ENCODE data around the gene PGRMC2.
A peak's percentile ranks its signal among the peaks of the same experiment; 100 is the strongest.
"Not testable (repeated sequence)": the region's sequence is repeated elsewhere in the genome, so short reads cannot be mapped to it uniquely, and the experiment has no call there.

Gene PGRMC2

DNA sequence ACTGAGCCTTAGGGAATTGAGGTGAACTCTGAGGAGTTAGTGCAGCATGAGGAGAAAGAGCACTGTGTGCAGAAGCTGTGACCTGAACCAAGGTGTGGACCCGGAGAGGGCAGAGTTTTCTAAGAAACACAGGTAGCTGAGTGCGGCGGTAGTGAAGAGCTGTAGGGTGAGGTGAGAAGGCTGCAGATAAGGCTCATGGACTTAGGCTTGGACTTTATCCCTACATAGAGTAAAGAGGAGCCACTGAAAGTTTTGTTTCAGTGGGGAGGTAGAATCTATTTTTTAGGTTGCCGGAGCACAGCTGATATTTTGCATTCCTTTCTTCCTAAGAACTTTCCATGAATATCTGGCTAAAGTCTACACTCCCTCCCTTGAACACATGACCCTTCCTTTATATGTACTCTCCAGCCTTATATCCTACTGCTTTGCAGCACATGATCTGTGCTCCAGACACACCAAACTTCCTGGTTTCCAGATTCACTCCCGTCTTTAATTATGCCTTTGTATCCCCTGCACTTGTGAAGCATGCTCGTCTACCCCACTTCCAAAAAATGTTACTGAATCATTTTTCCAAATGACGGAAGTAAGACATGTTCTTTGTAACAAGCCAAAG, 10.6 kb upstream of the PGRMC2 start:
- DNase-seq: no peak

DNA sequence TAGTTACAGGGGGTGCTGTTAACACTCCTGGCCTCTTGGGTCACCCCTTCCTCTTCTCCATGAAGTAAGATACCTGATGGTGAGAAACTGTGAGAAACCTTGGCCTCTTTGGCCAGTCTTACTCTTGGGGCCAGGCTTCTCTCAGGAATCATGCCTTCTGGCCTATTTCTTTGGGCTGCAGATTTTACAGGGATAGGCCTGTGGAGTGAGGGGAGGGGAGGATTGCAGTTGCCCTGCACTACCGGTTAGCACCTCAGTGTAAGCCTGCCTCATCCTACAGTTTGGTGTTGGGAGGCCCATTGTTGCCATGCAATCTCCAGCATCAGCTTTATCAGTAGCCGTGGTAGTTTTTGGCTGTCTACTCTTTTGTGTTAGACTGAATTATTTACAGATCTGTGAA, 7.6 kb upstream of the PGRMC2 start:
- no peak for DNase-seq

DNA sequence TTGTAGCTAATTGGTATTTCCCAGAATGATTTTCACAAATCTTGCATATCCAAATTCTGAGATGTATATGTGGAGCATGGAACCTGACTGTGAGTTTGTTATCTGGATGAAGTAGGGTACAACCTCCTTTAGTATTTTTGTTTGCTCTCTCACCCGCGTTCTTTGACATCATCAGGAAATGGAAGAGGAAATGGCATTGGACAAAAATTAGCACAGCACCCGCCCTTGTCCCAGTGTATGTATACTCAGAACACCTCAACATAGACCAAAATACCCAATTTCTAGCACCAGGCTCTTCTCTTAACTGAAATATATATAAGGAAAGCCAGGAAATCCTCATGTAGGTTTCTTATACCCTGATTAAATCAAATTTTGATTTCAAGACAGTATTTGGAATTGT, 6.9 kb upstream of the PGRMC2 start:
- DNase-seq: no peak

DNA sequence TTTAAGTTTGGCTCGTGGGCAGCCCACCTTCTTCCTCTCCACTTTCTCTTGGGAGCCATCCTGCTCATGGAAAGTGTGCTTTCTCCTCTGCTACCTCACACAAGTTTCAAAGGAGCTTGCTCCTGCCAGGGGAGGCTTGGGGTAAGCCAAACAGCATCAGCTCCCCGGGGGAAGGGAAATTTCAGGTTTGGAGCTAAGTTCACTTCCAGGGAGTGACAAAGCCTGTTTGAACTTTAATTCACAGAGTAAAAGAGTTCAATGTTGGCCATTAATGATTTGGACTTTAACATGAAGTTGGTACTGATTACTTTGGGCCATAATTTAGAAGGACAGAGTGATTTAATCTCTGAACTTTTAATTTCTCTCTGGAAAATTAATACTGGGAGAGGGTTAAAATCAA, 4.7 kb upstream of the PGRMC2 start:
- no peak for DNase-seq

DNA sequence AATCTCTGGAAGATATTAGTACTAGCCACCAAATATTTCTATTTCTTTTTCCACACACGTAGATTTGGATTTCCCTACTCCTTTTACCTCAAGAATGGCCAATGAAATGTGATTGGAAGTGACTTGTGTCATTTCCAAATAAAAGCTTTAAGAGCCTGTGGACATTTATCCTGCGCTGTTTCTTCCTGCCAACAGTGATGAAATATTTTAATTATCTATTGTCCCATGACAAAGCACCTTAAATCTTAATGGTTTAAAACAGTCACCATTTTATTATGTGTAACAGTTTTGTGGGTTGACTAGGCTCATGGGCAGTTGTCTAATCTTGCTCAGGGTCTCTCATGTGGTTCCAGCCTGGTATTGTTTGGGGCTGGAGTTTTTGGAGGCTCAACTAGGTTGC, 3.5 kb upstream of the PGRMC2 start:
- DNase-seq: no peak

DNA sequence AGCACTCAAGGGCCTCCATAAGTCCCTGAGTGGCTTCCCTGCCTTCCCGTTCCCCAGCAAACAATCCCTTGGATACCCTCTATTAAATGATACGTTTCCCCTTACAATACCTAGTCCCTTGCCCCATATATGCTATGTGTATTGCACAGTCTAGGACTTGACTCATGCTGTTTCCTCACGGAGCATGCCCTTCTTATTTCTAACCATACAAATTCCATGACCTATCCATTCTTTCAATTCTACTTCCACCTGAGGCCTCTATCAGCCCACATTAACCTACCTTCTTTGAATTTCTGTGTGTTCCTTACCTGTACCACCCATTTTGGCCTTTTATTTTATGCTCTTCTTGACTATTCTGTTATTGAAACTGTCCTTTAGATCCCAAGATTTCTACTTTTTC, 2.9 kb upstream of the PGRMC2 start:
- no peak for DNase-seq

DNA sequence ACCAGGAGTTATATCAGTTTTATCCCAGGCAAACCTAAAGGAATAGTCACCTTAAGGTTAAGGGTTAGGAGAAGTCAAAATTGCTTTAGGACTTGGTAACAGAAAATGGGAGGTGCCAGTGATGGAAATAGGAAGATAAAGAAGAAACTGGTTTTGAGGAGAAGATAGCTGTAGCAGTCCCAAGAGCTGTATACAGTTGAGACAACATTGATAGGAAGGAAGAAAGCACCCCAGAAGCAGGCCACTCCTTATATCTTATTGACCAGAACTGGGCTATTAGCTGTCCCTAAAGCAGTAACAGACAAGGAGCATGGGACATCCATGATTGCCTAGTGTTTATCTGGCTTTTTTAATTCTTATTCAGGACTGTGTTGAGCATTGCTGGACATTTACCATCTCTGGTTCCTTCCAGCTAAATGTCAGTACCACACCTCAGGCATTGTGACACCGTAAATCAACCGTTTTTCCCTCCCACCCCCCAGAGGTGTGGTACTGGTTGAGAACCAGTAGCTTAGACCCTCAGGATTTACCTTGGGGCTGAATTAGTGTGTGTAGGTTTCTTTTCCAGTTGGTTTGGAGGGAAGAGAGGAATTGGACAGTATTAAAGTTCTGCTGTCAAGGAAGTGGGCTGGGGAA, 2.0 kb upstream of the PGRMC2 start:
- DNase-seq: peak; percentile 59

DNA sequence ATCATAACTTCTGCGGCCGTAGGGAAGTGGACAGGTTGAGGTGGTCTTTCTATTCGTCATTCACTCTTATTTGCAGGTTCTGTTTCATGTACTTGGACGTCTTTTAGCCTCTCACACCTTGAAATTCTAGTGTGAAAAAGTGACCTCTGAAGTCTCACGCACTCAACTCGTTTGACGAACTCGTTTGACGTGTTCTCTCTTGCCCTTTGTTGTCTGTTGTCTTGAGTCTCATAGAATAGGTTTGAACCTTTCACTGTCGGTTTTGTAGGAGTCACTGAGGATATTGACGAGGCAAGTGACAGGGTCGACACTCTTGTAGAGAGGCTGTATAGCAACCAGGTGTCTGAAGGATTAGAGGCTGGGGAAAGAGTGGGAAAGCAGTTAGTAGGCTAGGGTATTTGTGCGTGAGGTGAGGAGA, 1.1 kb upstream of the PGRMC2 start:
- DNase-seq: peak; percentile 70

DNA sequence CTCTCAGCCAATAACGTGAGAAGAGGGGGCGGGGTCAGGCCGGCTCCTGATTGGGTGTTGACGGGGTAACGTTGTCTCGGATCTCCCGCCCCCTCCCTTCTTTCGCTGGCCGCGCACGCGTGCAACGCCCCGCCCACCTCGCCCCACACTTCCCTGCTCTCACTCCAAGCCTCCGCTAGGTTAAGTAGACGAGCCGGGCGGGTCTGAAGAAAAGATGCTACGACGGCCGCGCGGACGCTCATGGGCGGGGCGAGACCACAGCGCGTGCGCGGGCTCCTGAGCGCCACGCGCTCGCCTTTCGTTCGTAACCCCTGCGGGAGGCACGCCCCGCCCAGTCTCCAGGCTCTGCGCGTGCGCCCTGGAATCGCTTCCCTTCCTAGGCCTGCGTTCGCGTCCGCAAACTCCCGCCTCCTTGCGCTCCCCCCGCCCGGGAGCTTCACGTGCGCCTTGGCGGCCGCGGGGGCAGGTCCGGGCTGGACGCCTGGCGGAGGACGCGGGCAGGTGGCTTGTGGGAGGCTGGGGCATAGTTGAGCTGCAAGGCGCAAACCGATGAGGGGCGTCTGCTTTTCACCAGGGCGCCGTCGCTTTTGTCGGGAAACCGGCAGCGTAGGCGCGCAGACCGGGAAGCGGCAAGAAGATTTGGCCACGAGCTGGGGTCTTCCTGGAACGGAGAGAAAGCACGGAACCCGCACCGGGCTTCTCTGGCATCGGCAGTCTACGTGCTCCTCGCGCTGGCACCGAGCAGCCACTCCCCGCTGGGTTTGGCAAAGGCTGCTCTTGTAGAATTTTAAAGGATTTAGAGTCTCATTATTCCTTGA, 467 bp upstream of the PGRMC2 start:
- peak; percentile 99 for DNase-seq

DNA sequence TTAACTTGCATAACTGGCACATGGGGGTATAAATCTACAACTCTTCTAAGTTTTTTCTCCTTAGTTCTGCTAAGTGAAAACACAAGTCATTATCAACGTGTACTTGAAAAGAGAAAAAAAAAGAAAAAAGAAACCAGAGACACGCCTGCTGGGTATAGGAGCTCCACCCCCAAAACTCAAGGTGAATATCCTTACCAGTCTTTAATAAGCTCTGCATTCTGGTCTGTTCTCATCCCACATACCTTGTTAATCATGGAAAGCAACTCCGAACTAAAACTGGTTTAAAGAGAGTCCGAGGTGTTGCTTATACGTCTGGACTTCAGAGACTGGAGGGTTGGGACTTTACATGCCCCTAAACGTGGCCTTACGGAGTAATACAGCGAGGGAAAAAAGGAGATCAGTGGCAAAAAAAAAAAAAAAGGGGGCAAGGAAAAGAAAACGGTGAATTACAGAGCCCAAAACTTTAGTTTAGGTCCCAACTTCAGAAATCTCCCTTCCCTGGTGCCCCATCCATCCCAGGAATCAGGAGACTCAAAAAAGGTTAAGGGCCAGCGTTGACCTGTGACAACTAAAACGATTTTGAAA, 1.0 kb downstream of the PGRMC2 start:
- DNase-seq: peak; percentile 71

DNA sequence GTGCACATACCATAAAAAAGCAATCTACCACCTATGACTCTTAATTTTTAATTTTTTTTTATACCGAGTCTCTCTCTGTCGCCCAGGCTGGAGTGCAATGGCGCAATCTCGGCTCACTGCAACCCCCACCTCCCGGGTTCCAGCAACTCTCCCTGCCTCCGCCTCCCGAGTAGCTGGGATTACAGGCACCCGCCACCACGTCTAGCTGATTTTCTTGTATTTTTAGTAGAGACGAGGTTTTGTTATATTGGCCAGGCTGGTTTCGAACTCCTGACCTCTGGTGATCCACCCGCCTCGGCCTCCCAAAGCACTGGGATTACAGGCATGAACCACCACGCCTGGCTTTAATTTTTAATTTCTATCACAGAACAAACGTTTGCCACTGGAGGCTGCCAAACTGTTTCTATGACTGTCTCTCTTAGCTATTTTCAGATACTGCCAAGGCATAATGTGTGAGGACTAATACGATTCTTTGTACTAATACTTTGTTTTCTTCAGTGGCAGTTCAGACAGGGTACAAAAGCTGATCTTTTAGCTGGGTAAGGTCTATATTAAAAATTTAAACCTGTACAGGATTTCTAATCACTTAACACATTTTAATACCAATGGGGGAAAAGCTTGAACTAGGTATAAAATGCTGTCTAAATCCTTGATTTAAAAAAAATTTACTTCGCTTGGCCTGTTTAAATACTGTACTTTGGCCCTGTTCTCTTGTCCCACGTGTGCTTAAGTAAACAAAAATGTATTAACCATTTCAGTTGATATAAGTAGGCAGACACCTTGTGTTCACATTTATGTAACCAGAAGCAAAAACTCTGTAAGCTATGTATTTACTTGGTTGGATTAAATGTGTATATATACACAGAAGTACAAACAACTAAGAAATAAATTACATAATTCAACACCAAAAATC, 2.3 kb downstream of the PGRMC2 start:
- DNase-seq: no peak

DNA sequence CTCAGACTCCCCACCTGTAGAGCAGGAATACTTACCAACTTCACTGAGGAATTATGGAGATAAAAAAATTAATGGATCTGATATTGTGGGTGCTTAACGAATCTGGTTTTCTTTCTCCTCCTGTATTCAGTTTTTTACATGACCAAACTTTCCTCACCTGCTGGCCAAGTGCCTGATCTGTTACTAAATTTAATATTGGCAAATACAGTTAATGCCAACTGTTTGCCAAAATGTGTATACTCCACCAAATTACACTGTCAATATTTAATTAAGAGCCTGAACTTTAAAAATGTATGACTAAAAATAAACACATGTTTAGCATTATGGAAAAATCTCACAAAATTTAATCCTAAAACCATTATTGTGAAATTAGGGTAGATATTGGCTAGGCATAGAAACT, 3.3 kb downstream of the PGRMC2 start:
- no peak for DNase-seq

DNA sequence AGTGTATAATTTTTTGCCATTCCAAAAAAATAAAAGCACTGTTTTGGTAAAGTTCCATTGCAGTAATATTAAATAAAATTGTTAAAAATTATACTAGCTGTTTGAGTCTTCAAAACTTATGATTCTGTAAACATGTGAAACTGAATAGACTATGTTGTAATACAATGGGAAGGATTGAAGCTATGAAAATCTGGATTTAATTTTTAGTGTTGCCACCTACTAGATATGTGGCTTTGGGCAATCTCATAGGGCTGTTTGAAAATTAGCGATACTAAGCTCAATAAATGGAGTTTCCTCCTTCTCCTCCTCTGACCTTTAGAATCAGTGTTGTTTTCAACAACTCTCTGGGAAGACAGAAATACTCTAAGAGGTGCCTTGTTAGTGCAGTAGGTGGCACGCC, 4.5 kb downstream of the PGRMC2 start:
- DNase-seq: no peak

DNA sequence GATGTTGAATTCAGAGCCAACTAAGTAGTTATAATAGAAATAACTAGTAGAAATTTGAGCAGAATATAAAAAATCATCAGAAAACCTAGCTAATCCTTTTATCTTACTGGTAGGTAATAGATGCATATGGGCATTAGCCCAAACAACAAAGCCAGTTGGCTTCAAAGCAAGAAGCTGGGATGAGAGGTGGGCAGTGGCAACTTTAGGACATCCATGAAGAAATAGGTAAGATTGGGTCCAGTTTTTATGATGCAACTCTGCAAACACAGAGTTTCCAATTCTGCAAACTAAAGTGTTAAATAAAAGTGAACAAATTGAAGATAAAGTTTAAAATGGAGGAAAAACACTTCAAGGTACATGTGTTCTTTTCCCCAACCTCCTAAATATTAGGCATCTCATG, 5.1 kb downstream of the PGRMC2 start:
- no peak for DNase-seq

DNA sequence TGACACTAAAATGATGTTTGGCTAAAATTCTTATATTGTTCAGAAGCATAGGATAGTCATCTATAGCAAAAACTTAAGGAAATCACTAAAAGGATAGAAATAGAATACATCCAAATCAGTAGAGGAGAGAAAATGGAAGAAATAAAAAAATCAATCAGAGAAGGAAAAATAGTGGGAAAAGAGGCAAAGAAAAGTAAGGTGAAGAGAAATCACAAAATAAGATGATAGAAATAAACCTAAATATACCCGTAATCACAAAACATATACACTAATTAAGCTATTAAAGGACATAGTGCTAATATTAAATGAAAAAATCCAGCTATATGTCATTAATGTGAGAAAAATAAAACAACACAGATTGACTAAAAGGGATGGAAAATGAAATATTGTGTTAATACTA, 6.3 kb downstream of the PGRMC2 start:
- no peak for DNase-seq

DNA sequence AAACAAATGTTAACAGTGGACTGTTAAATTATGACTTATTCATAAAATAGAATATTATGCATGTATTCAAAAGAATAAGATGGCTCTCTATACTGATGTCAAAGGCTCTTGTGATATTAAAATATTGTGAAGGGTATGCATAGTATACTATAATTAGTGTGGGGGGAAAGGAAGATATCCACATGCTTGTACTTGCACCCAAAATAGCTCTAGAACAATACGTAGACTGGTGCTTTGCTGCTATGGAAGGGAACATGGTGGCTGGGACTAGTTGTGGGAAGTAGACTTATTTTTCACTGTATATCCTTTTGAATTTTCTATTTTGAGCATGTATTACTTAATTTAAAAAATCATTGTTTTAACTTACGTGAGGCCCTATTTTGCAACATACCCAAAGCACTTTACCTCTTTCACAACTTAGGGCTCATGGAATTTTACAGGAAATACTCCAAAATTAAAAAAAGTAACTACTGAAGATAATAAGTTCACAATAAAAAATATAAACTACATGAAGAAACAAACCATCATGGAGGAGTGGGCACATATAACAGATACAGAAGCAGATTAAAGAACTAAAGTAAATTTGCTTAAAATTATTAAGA, 7.9 kb downstream of the PGRMC2 start:
- DNase-seq: no peak

DNA sequence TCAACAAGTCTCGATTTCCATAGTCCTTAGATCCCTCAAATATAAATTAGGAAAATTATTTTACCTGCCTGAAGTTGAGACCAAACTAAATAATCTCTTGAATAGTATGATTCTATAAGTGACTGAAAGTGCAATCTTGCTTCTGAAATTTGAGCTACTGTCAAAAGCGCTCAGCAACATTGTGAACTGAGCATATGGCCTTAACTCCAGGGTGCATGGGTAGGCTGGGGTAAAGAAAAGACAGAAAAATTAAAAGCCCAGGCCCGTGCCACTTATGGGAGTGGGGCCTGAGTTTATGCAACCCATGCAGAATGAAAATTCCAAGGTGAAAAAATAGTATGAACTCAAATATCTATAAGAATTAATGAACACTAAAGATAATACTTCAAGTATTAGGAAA, 9.8 kb downstream of the PGRMC2 start:
- no peak for DNase-seq

DNA sequence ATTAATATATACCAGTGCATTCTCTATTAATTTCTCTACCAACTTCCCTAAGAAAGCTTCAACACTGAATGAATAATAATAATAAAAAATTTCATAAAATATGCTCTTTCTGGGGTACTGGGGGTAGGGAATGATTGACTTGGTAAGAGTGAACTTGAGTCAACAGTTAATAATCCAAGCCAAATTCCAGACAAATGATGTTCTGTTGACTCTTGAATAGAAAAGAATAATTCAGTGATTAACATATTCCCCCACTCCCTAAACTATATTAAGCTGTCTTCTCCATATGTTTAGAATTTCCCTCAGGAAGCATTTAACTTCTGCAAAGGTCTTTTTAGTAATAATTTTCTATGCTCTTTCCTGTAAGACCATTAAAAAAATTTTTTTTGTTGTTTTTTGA, 12.3 kb downstream of the PGRMC2 start:
- no peak for DNase-seq

DNA sequence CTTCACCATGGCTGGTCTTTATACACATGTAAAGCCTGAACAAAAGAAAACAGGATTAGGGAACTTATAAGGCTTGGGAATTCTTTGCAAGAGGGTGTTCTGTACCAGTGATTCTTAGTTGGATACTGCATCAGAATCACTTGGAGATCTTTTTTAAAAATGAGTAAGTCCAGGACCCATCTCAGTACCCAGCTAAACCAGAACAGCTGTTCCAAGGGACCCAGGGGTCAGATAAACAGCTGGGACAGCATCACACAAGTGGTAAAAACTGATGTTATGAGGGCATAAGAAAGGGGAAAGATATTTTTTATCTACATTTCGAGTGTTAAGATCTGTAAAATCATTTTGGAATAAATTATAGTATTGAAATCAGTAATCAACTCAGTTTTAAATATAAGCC, 16.1 kb downstream of the PGRMC2 start:
- DNase-seq: no peak

DNA sequence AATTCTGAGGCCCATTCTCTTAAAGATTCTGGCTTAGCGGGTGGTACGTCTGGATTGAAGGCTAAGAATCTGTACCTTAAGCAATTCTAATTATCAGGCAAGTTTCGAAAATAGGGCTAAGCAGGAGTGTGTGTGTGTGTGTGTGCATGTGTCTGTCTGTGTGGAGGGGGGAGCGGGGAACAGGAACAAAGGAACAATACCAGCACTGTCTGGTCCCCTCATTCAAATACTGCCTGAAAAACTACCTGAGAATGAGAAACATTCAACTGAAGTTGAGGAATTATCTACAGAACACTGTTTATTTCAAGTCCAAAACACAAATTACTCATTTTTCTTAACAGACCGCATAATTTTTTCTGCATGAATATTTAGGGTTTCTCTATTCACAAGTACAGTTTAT, 18.6 kb downstream of the PGRMC2 start:
- DNase-seq: no peak

DNA sequence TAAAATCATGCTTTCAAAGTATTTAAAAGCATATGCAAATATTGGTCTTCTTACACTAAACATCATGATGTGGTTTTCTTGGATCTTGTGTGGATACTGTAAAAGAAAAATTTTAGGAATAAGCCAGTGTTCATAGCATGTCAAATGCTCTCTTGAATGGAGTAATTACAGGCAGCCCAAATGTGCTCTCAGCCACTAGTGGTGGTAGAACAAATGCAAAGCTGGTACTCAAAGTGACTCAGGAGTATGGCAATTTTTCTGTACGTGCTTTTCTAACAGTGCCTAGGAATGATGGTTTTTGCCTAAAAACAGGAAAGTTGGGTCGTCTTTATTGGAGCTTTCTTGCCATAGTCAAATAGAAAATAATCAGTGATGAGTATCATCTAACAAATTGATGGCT, 19.9 kb downstream of the PGRMC2 start:
- DNase-seq: no peak

DNA sequence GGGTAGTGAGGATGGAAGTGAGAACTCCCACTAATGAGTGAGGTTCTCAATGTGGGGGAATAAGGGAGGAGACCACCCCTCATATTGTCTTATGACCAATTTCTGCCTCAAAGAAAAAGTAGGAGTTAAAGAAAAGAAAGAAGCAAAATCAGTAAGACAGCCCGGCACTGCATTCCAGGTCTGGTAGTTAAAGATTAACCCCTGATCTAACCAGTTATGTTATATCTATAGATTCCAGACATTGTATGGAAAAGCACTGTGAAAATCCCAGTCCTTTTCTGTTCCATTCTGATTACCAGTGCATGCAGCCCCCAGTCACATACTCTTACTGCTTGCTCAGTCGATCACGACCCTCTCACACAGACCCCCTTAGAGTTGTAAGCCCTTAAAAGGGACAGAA, 20.4 kb downstream of the PGRMC2 start:
- DNase-seq: not testable (repeated sequence)

Data from OCI-M1 (cell line).